Measurements from ENCODE around the gene TOMM22.

The TOMM22 gene

GRCh38 chr22:38696606-38697424, 15.1 kb downstream of the TOMM22 start:
- DNase-seq (ENCODE audit: low spot score), result peak; percentile 88

DNA sequence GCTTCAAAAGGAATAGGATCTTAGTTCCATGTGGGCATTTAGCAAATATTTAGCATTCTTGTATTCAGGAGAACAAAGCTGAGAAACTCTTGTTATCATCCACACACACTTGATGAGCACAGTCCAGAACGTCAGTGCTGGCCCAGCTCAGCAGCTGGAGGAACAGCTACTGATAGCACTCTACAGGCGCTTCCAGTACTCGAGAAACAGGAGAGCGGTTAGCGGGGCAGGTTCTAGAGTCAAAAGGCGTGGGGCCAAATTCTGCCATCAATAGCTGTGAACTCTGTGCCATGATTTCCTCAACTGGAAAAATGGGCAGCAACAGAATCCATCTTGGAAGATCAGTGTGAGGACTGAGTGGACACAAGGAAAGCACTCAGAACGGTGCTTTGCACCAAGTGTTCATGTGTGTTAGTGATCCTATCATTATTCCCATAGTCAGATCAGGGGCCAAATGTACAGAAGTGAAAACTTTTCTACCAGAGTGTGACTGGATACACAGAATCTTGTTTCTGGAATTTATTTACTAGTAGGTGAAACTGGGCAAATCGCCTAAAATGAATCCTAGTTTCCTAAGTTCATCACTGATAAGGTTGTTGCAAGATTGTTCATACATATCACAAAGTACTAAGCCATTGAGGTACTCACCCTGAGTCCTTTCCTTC, 15.8 kb downstream of the TOMM22 start:
- DNase-seq (ENCODE audit: low spot score), result no peak

DNA sequence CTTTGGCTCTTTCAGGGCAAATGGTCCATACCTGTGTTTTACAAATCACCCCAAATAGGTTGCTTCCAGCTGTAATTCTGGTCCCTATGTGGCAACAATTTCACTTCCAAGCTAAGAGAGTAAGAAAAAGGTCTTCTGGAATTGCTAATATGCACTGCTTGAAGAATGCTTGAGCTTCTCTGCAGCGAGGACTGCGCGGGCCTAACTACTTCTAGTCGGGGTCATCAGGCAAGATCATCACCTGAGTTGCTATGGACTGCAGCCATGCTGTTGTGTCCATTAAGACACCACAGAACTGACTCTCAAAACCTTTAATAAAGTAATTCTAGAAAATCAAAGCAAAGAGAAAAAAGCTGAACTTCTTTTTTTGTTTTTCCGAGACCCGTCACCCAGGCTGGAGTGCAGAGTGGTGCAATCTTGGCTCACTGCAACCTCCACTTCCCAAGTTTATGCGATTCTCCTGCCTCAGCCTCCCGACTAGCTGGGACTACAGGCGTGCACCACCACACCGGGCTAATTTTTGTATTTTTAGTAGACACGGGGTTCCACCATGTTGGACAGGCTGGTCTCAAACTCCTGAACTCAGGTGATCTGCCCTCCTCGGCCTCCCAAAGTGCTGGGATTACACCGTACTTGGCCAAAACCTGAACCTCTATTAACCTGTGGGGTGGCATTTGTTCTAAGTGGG, 16.8 kb downstream of the TOMM22 start:
- no peak for DNase-seq (ENCODE audit: low spot score)

- DNase-seq (ENCODE audit: low spot score), result no peak
Measured at GRCh38 chr22:38699143-38699542, 17.4 kb downstream of the TOMM22 start.

- DNase-seq (ENCODE audit: low spot score), result no peak
Measured at GRCh38 chr22:38699784-38700183, 18.0 kb downstream of the TOMM22 start.

- no peak for DNase-seq (ENCODE audit: low spot score)
Measured at GRCh38 chr22:38700270-38700788, 18.6 kb downstream of the TOMM22 start.

GRCh38 chr22:38700789-38701628, 19.3 kb downstream of the TOMM22 start, which contains the start of gene JOSD1:
TSS of gene JOSD1 (minus strand) at chr22:38700943. CDS start at chr22:38699987, 956 bp downstream.
- DNase-seq (ENCODE audit: low spot score), result peak; percentile 86

GRCh38 chr22:38704654-38705234, 23.0 kb downstream of the TOMM22 start:
- no peak for DNase-seq (ENCODE audit: low spot score)

DNA sequence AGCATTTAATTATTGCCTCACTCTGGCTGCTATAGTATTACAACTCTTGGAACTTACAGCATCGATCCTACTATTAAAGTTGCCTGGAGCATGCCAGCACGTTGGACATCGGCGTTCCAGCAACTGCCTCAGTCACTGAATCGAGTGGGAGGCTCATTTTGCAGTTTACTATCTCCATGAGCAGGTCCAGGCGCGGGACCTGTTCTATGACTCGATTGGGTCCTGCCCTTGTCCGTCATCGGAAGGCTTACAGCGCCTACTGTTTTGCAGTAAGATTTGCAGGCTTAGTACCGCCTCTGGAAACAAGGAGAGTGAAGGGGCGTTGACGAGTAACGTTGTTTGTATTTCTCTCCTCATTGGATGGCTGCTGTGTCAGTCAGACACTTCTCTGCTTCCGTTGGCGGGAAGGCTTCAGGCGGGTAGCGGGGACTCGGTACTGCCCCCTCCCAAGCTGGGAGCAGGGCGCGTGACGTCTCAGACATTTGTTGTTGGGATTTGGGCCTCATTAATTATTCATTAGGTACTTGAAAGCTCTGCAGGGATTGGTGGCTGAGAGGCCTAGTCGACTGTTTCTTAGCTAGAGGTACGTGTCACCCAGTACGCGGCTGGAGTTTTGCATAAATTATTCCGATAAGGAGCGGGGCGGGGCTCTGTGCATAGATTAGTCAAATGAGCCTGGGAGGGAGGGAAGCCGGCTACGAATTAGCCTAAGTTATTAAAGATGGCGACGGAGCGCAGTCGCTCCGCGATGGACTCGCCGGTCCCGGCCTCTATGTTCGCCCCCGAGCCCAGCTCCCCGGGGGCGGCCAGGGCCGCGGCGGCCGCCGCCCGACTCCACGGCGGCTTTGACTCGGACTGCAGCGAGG, 23.7 kb downstream of the TOMM22 start, which contains the start of gene GTPBP1:
Gene GTPBP1, plus strand, starts transcription at position 710 of the 866 bp plus-strand sequence. Its CDS starts 12 bp downstream, at position 722.
- peak; percentile 100 for DNase-seq (ENCODE audit: low spot score)

GRCh38 chr22:38706101-38706900, 24.5 kb downstream of the TOMM22 start:
- no peak for DNase-seq (ENCODE audit: low spot score)

GRCh38 chr22:38706901-38707195, 25.1 kb downstream of the TOMM22 start:
- DNase-seq (ENCODE audit: low spot score), result no peak

DNA sequence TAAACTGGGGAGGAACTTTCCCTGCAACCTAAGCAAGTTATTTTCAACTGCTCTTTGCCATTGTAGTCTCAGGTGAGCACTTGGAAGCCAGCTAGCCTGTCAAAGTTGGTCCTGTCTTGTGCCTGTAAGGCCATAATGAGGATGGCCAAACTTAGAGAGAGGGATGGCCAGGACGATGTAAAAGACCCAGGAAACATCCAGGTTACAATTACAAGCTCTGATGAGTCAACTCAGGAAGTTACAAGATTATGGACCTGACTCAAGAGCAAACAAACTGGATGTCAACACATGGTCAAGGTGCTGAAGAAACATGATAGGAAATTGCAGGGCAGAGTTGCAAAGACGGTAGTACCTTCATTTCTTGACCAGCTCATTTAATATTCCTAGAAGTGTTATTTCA, 25.6 kb downstream of the TOMM22 start:
- DNase-seq (ENCODE audit: low spot score), result no peak

- no peak for DNase-seq (ENCODE audit: low spot score)
Measured at GRCh38 chr22:38707984-38708383, 26.2 kb downstream of the TOMM22 start.

DNA sequence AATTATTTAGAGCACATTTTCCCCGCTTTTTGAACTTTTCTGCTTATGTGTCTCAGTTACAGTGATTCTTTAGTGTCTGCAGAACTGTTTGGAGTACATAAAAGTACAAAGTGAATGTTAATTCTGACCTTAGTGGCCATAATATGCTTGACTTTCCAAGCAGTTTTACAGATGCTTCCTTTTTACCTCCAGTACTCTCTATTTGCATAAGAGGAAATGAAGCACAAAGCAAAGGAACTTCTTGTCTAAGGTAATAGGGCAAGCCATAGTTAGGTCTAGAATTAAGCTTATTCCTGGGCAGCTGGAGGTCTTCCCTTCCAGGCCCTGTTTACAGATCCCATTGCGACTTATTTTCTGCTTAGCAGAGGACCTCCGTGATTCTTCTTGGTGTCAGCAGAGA, 27.5 kb downstream of the TOMM22 start:
- DNase-seq (ENCODE audit: low spot score), result no peak

DNA sequence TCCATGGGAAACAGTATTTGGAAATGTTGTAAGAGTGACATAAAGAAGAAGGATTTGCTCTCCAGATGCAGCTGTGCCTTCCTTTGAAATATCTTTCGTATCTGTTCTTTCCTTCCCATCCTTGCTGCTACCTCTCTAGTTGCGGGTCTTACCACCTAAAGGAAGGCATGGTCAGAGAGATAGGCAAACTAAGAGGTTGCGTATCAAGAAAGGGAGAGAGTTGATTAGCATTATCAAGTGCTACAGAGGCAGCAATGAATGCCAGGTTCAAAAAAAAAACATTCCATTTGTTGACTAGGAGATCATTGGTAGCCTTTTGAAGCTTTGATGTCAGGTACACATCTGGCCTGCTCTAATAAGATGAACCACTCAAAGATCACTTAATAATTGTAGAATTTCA, 28.6 kb downstream of the TOMM22 start:
- DNase-seq (ENCODE audit: low spot score), result no peak

DNA sequence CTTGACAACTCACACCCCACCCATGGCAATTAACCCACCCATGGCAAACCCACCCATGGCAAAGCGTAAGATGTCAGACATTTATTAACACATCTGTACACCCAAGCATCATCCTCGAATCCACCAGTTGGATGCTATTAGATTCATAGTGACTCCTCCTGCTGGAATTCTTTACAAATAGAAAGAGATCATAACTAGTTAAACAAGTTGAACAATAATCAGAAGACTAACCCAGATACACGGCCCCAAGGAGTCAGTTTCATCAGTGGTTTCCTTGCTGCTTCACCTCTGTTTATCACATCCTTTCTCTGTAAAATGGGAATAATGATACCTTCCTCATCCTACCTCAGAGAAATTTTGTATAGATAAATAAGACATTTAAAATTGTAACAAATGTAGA, 29.1 kb downstream of the TOMM22 start:
- no peak for DNase-seq (ENCODE audit: low spot score)

DNA sequence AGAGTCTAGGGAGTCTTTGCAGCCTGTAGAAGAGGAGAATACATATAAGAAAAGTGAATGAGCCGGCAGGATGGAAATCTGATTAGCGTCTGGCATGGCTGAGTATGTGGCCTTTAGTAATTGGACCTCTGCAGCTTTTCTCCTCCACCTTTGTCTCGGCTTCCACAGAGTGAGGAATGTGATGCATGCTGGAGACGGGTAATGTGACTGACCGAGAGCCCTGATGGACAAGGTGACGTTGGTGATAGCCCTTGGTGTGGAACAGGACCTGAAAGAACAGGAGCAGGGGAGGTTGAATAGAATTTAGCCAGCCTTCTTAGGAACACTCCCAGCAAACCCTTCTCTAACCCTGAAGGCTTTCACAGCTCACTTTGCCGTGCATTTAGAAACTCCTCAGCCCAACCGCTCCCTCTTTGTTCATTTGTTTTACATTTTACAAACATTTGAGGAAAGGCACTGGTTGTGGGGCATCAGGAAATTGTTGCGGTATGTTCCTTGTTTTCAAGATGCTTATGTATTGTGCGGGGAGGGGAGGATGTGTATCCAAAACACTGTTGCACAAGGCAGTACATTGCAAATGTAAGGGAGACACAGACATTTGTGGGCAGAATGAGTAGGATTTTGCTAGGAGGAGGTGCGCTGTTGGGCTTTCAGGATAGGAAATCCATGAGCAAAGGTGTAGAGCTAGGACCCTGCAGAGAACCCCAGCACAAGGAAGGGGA, 30.9 kb downstream of the TOMM22 start:
- no peak for DNase-seq (ENCODE audit: low spot score)

DNA sequence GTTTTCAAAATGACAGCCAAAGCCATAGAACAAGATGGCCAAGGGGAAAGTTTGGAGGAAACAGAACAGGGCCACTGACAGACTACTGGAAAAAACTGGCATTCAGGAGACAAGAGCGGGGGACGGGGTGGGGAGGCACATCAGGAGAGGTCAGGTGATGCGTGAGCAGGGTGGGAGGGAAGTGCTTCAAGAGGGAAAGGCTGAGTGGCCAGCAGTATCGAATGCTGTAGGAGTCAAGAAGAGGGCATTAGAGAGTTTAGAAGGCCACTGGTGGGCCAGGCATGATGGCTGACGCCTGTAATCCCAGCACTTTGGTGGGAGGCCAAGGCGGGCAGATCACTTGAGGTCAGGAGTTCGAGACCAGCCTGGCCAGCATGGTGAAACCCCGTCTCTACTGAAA, 32.2 kb downstream of the TOMM22 start:
- no peak for DNase-seq (ENCODE audit: low spot score)
